ENCODE measurements around the gene CERK.

The CERK gene

DNA sequence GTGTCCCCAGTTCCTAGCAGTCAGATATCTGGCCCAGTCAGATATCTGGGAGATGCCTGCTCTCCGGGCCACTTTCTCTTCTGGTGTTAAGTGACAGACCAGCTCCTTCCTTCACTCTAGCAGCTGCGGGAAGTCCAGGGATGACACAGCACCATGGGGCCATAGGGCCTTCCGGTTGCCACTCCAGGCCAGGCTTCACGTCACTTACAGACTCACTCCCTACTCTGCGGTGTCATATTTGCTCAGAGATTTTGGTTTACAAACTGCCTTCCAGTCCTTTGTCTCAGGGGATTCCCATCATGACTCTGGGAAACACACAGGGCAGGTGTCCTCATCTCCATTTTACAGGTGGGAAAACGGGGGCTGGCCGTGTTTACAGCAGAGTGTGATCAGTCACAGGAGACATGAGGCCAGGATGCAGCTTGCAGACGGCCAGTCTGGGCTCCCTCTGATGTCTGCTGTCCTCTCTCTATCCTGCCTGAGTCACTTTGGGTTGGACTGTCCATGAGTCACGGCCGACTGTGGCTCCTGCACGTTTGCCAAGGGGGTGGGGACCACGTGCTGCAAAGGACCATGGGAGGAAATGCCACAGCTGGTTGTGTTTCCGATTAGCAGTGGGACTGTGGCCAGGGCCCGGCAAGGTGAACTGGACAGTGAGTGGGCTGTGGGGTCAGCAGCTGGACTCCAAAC is 16.2 kb upstream of the CERK start:
- peaks cover 40% of the 10 kb centered on the region for H3K4me1 ChIP-seq (ENCODE audit: control insufficient read depth, insufficient read depth, low read length)
- no peaks in the 10 kb centered on the region for H3K27me3 ChIP-seq (ENCODE audit: control insufficient read depth, insufficient read depth, low read length)
- no peaks in the 10 kb centered on the region for H3K36me3 ChIP-seq (ENCODE audit: insufficient read depth, low read length)
- no peaks in the 10 kb centered on the region for H3K9me3 ChIP-seq (replicated peaks; ENCODE audit: low read length)
- peak overlapping the region; percentile 38 for H3K4me3 ChIP-seq (ENCODE audit: low read length)
- H3K9ac ChIP-seq (ENCODE audit: low read depth, low read length), result peak overlapping the region; percentile 84
- H3K4me2 ChIP-seq (ENCODE audit: low read length), result peak overlapping the region; percentile 75

DNA sequence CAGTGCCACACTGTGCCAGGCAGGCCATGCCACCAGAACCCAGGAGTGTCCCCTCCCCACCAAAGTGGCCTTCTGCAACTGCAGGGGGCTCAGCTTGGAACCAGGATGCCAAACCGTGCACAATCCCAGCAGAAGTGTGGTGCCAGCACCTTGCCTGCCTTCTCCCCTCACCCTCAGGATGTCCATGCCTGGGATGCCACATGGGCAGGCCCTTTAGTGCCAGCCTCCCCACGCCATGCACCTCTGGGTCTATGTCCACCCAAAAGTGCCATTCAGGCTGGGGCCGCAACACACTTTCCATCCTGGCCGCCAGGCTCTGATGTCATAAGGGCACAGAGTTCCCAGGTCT is 15.7 kb upstream of the CERK start:
- Histone ChIP-seq H3K9ac (ENCODE audit: low read depth, low read length) (peak overlapping the region; percentile 84), H3K4me2 (ENCODE audit: low read length) (peak overlapping the region; percentile 75)

GRCh38 chr22:46753360-46753759 is 15.3 kb upstream of the CERK start:
- Histone ChIP-seq H3K9ac (ENCODE audit: low read depth, low read length) (peak overlapping the region; percentile 84), H3K36me3 (ENCODE audit: insufficient read depth, low read length) (no peaks in the 10 kb centered on the region), H3K4me1 (ENCODE audit: control insufficient read depth, insufficient read depth, low read length) (peaks cover 43% of the 10 kb centered on the region), H3K9me3 (replicated peaks; ENCODE audit: low read length) (no peaks in the 10 kb centered on the region), H3K27me3 (ENCODE audit: control insufficient read depth, insufficient read depth, low read length) (no peaks in the 10 kb centered on the region), H3K4me2 (ENCODE audit: low read length) (peak overlapping the region; percentile 75), H3K4me3 (ENCODE audit: low read length) (peak overlapping the region; percentile 38)

More for the DNA sequence above, 15.7 kb upstream of the CERK start:
- Histone ChIP-seq H3K36me3 (ENCODE audit: insufficient read depth, low read length) (no peaks in the 10 kb centered on the region), H3K27me3 (ENCODE audit: control insufficient read depth, insufficient read depth, low read length) (no peaks in the 10 kb centered on the region), H3K9me3 (replicated peaks; ENCODE audit: low read length) (no peaks in the 10 kb centered on the region), H3K4me3 (ENCODE audit: low read length) (peak overlapping the region; percentile 38), H3K4me1 (ENCODE audit: control insufficient read depth, insufficient read depth, low read length) (peaks cover 43% of the 10 kb centered on the region)

DNA sequence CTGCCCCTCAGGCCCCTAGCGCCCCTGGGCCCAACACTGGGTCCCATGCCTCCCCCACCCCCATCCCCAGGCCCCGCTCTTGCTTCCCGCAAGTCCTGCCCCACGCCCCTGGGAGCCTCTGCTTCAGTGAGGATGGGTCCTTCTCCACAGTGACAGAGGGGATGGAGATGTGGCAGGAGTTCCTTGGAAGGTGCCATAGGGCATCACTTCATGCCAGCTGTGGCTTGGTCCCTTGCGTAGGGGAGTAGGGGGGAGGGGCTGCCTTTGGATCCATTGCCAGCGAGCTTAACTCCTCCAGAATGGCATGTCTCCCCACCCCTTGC is 14.9 kb upstream of the CERK start:
- H3K36me3 ChIP-seq (ENCODE audit: insufficient read depth, low read length), result no peaks in the 10 kb centered on the region
- H3K9me3 ChIP-seq (replicated peaks; ENCODE audit: low read length), result no peaks in the 10 kb centered on the region
- no peak overlapping the region for H3K4me3 ChIP-seq (ENCODE audit: low read length)
- no peak overlapping the region for H3K4me2 ChIP-seq (ENCODE audit: low read length)
- H3K27me3 ChIP-seq (ENCODE audit: control insufficient read depth, insufficient read depth, low read length), result peaks cover 1% of the 10 kb centered on the region
- H3K4me1 ChIP-seq (ENCODE audit: control insufficient read depth, insufficient read depth, low read length), result peaks cover 43% of the 10 kb centered on the region
- H3K9ac ChIP-seq (ENCODE audit: low read depth, low read length), result no peak overlapping the region

- Histone ChIP-seq H3K9me3 (replicated peaks; ENCODE audit: low read length) (no peaks in the 10 kb centered on the region), H3K27me3 (ENCODE audit: control insufficient read depth, insufficient read depth, low read length) (peaks cover 6% of the 10 kb centered on the region), H3K4me3 (ENCODE audit: low read length) (no peak overlapping the region), H3K36me3 (ENCODE audit: insufficient read depth, low read length) (no peaks in the 10 kb centered on the region), H3K9ac (ENCODE audit: low read depth, low read length) (no peak overlapping the region), H3K4me2 (ENCODE audit: low read length) (no peak overlapping the region), H3K4me1 (ENCODE audit: control insufficient read depth, insufficient read depth, low read length) (peaks cover 43% of the 10 kb centered on the region)
These were observed 14.4 kb upstream of the CERK start for GRCh38 chr22:46752286-46752987.

- Histone ChIP-seq H3K27me3 (ENCODE audit: control insufficient read depth, insufficient read depth, low read length) (peaks cover 12% of the 10 kb centered on the region), H3K4me1 (ENCODE audit: control insufficient read depth, insufficient read depth, low read length) (peaks cover 43% of the 10 kb centered on the region), H3K4me2 (ENCODE audit: low read length) (no peak overlapping the region), H3K4me3 (ENCODE audit: low read length) (no peak overlapping the region), H3K36me3 (ENCODE audit: insufficient read depth, low read length) (no peaks in the 10 kb centered on the region), H3K9me3 (replicated peaks; ENCODE audit: low read length) (no peaks in the 10 kb centered on the region), H3K9ac (ENCODE audit: low read depth, low read length) (no peak overlapping the region)
These were observed 12.9 kb upstream of the CERK start for GRCh38 chr22:46750863-46751443.

GRCh38 chr22:46750530-46750800 is 12.4 kb upstream of the CERK start:
- H3K4me3 ChIP-seq (ENCODE audit: low read length), result no peak overlapping the region
- H3K4me1 ChIP-seq (ENCODE audit: control insufficient read depth, insufficient read depth, low read length), result peaks cover 43% of the 10 kb centered on the region

GRCh38 chr22:46749682-46750529 is 11.9 kb upstream of the CERK start:
- H3K4me1 ChIP-seq (ENCODE audit: control insufficient read depth, insufficient read depth, low read length), result peaks cover 42% of the 10 kb centered on the region
- peaks cover 12% of the 10 kb centered on the region for H3K27me3 ChIP-seq (ENCODE audit: control insufficient read depth, insufficient read depth, low read length)
- no peak overlapping the region for H3K4me3 ChIP-seq (ENCODE audit: low read length)
- H3K9ac ChIP-seq (ENCODE audit: low read depth, low read length), result no peak overlapping the region
- no peak overlapping the region for H3K4me2 ChIP-seq (ENCODE audit: low read length)
- H3K36me3 ChIP-seq (ENCODE audit: insufficient read depth, low read length), result no peaks in the 10 kb centered on the region
- no peaks in the 10 kb centered on the region for H3K9me3 ChIP-seq (replicated peaks; ENCODE audit: low read length)

More at GRCh38 chr22:46750530-46750800, 12.4 kb upstream of the CERK start:
- H3K27me3 ChIP-seq (ENCODE audit: control insufficient read depth, insufficient read depth, low read length), result peaks cover 12% of the 10 kb centered on the region
- H3K9ac ChIP-seq (ENCODE audit: low read depth, low read length), result no peak overlapping the region
- no peak overlapping the region for H3K4me2 ChIP-seq (ENCODE audit: low read length)
- no peaks in the 10 kb centered on the region for H3K9me3 ChIP-seq (replicated peaks; ENCODE audit: low read length)
- no peaks in the 10 kb centered on the region for H3K36me3 ChIP-seq (ENCODE audit: insufficient read depth, low read length)

GRCh38 chr22:46748908-46749675 is 11.0 kb upstream of the CERK start:
- peaks cover 12% of the 10 kb centered on the region for H3K27me3 ChIP-seq (ENCODE audit: control insufficient read depth, insufficient read depth, low read length)
- no peak overlapping the region for H3K4me3 ChIP-seq (ENCODE audit: low read length)
- H3K9ac ChIP-seq (ENCODE audit: low read depth, low read length), result no peak overlapping the region
- no peaks in the 10 kb centered on the region for H3K36me3 ChIP-seq (ENCODE audit: insufficient read depth, low read length)
- no peaks in the 10 kb centered on the region for H3K9me3 ChIP-seq (replicated peaks; ENCODE audit: low read length)
- H3K4me1 ChIP-seq (ENCODE audit: control insufficient read depth, insufficient read depth, low read length), result peaks cover 35% of the 10 kb centered on the region
- no peak overlapping the region for H3K4me2 ChIP-seq (ENCODE audit: low read length)

GRCh38 chr22:46748206-46748907 is 10.3 kb upstream of the CERK start:
- H3K4me1 ChIP-seq (ENCODE audit: control insufficient read depth, insufficient read depth, low read length), result peaks cover 28% of the 10 kb centered on the region
- H3K9ac ChIP-seq (ENCODE audit: low read depth, low read length), result no peak overlapping the region
- H3K4me2 ChIP-seq (ENCODE audit: low read length), result no peak overlapping the region
- no peak overlapping the region for H3K4me3 ChIP-seq (ENCODE audit: low read length)
- no peaks in the 10 kb centered on the region for H3K36me3 ChIP-seq (ENCODE audit: insufficient read depth, low read length)
- no peaks in the 10 kb centered on the region for H3K9me3 ChIP-seq (replicated peaks; ENCODE audit: low read length)
- peaks cover 12% of the 10 kb centered on the region for H3K27me3 ChIP-seq (ENCODE audit: control insufficient read depth, insufficient read depth, low read length)
